Measurements from ENCODE around the gene FZD4. TPM values are rescaled to one million over a fixed set of nuclear protein-coding genes. Genes with fewer than 3 reads are reported as not detected.

The FZD4 gene
- total RNA-seq, 1 donor = 12.7 TPM

- no peaks in the 10 kb centered on the region for H3K79me2 ChIP-seq (ENCODE audit: insufficient read depth, low read length)
- H4K20me1 ChIP-seq (ENCODE audit: insufficient read depth, low read length) = no peaks in the 10 kb centered on the region
- no peaks in the 10 kb centered on the region for H3K9me3 ChIP-seq (ENCODE audit: low read depth, low read length)
- H3K27ac ChIP-seq (ENCODE audit: low read depth, low read length) = no peak overlapping the region
- no peak for TF ChIP-seq CTCF (IDR thresholded peaks at IDR 0.05; ENCODE audit: extremely low read depth, low read depth, low read length)
- no peaks in the 10 kb centered on the region for H3K27me3 ChIP-seq (ENCODE audit: insufficient read depth, low read length)
- H3K36me3 ChIP-seq (ENCODE audit: insufficient read depth, low read length) = no peaks in the 10 kb centered on the region
- DNase-seq (ENCODE audit: insufficient read length, low spot score, missing footprints) = no peak
- H3K4me3 ChIP-seq (ENCODE audit: insufficient read depth, low read length) = no peak overlapping the region
- H3K4me1 ChIP-seq (ENCODE audit: insufficient read depth, low read length) = peaks cover 8% of the 10 kb centered on the region
- no peak overlapping the region for H3K4me2 ChIP-seq (ENCODE audit: insufficient read depth, low read length)
- H2AFZ ChIP-seq (ENCODE audit: low read length) = no peak overlapping the region
Observed at GRCh38 chr11:86991341-86991740, 36.1 kb upstream of the FZD4 start.

- Histone ChIP-seq H3K27ac (ENCODE audit: low read depth, low read length) (no peak overlapping the region), H3K27me3 (ENCODE audit: insufficient read depth, low read length) (no peaks in the 10 kb centered on the region), H3K79me2 (ENCODE audit: insufficient read depth, low read length) (no peaks in the 10 kb centered on the region), H3K9me3 (ENCODE audit: low read depth, low read length) (no peaks in the 10 kb centered on the region), H3K4me1 (ENCODE audit: insufficient read depth, low read length) (peaks cover 8% of the 10 kb centered on the region), H3K4me2 (ENCODE audit: insufficient read depth, low read length) (no peak overlapping the region), H3K36me3 (ENCODE audit: insufficient read depth, low read length) (no peaks in the 10 kb centered on the region), H4K20me1 (ENCODE audit: insufficient read depth, low read length) (no peaks in the 10 kb centered on the region), H3K4me3 (ENCODE audit: insufficient read depth, low read length) (no peak overlapping the region), H2AFZ (ENCODE audit: low read length) (no peak overlapping the region)
- no peak for TF ChIP-seq CTCF (IDR thresholded peaks at IDR 0.05; ENCODE audit: extremely low read depth, low read depth, low read length)
- no peak for DNase-seq (ENCODE audit: insufficient read length, low spot score, missing footprints)
Observed at GRCh38 chr11:86990515-86990914, 35.3 kb upstream of the FZD4 start.

- Histone ChIP-seq H3K4me1 (ENCODE audit: insufficient read depth, low read length) (peaks cover 8% of the 10 kb centered on the region), H3K27me3 (ENCODE audit: insufficient read depth, low read length) (no peaks in the 10 kb centered on the region), H3K4me2 (ENCODE audit: insufficient read depth, low read length) (no peak overlapping the region), H4K20me1 (ENCODE audit: insufficient read depth, low read length) (no peaks in the 10 kb centered on the region), H3K79me2 (ENCODE audit: insufficient read depth, low read length) (no peaks in the 10 kb centered on the region), H3K27ac (ENCODE audit: low read depth, low read length) (no peak overlapping the region), H2AFZ (ENCODE audit: low read length) (no peak overlapping the region), H3K36me3 (ENCODE audit: insufficient read depth, low read length) (no peaks in the 10 kb centered on the region), H3K4me3 (ENCODE audit: insufficient read depth, low read length) (no peak overlapping the region), H3K9me3 (ENCODE audit: low read depth, low read length) (no peaks in the 10 kb centered on the region)
- TF ChIP-seq CTCF (IDR thresholded peaks at IDR 0.05; ENCODE audit: extremely low read depth, low read depth, low read length) = no peak
- peak; percentile 25 for DNase-seq (ENCODE audit: insufficient read length, low spot score, missing footprints)
Observed at GRCh38 chr11:86990031-86990430, 34.8 kb upstream of the FZD4 start.

GRCh38 chr11:86988351-86988881, 33.2 kb upstream of the FZD4 start:
- H3K27me3 ChIP-seq (ENCODE audit: insufficient read depth, low read length) = no peaks in the 10 kb centered on the region
- no peak overlapping the region for H3K4me3 ChIP-seq (ENCODE audit: insufficient read depth, low read length)
- no peak for DNase-seq (ENCODE audit: insufficient read length, low spot score, missing footprints)
- no peaks in the 10 kb centered on the region for H3K36me3 ChIP-seq (ENCODE audit: insufficient read depth, low read length)
- no peak overlapping the region for H3K27ac ChIP-seq (ENCODE audit: low read depth, low read length)
- peaks cover 8% of the 10 kb centered on the region for H3K4me1 ChIP-seq (ENCODE audit: insufficient read depth, low read length)
- H3K79me2 ChIP-seq (ENCODE audit: insufficient read depth, low read length) = no peaks in the 10 kb centered on the region
- TF ChIP-seq CTCF (IDR thresholded peaks at IDR 0.05; ENCODE audit: extremely low read depth, low read depth, low read length) = no peak
- H4K20me1 ChIP-seq (ENCODE audit: insufficient read depth, low read length) = no peaks in the 10 kb centered on the region
- no peaks in the 10 kb centered on the region for H3K9me3 ChIP-seq (ENCODE audit: low read depth, low read length)
- H3K4me2 ChIP-seq (ENCODE audit: insufficient read depth, low read length) = no peak overlapping the region
- H2AFZ ChIP-seq (ENCODE audit: low read length) = no peak overlapping the region

All from osteoblast (primary cell).